Keratinocyte (primary cell): ENCODE results near the gene ZMYND8.

Source experiments
- CTCF ChIP-seq, 3 experiments: IDR thresholded peaks in 1 of 3; conservative IDR thresholded peaks in 1 of 3; optimal IDR thresholded peaks in 1 of 3; 2 replicates in 2 of 3; 3 replicates in 1 of 3; pipeline versions ENCODE3 to v1.5.1; 2011; ENCODE audit warnings: low read length in 3 of 3, mild to moderate bottlenecking in 3 of 3, moderate library complexity in 2 of 3, control low read depth in 1 of 3, inconsistent platforms in 1 of 3; ENCODE audit not compliant: insufficient read depth in 2 of 3; ENCODE audit errors: extremely low read depth in 1 of 3
- EZH2 ChIP-seq: IDR thresholded peaks from one replicate; pipeline ENCODE4 v1.6.1; 2012; ENCODE audit warnings: inconsistent platforms, mild to moderate bottlenecking, low read length, moderate library complexity

GRCh38 chr20:47267621-47268020 is 88.9 kb downstream of the ZMYND8 start:
- TF ChIP-seq CTCF (optimal IDR thresholded peaks at IDR 0.05 in 1 of 3, IDR thresholded peaks at IDR 0.05 in 1 of 3, conservative IDR thresholded peaks at IDR 0.05 in 1 of 3; ENCODE audit: extremely low read depth in 1 of 3, insufficient read depth in 2 of 3, low read length in 3 of 3): no peak
- no peak for TF ChIP-seq EZH2
